HL-60/S4 treated with retinoic acid at 250 ng/mL for 4 days and 3 days (cell line): Measurements from ENCODE around the gene PON2.

Experiments
- in situ Hi-C: fragments of 300-500 bp; cut with MboI; formaldehyde crosslinking; loops from 2 replicates; pipeline ENCODE4 v1.7.0; 2022; ENCODE audit warnings: low sequenced_read_pairs

Gene PON2

GRCh38 chr7:95446618-95447017 is 11.8 kb upstream of the PON2 start:
- in situ Hi-C loops, result no loop called here

- in situ Hi-C loops, result no loop called here
Observed at GRCh38 chr7:95444796-95445195, 10.0 kb upstream of the PON2 start.

DNA sequence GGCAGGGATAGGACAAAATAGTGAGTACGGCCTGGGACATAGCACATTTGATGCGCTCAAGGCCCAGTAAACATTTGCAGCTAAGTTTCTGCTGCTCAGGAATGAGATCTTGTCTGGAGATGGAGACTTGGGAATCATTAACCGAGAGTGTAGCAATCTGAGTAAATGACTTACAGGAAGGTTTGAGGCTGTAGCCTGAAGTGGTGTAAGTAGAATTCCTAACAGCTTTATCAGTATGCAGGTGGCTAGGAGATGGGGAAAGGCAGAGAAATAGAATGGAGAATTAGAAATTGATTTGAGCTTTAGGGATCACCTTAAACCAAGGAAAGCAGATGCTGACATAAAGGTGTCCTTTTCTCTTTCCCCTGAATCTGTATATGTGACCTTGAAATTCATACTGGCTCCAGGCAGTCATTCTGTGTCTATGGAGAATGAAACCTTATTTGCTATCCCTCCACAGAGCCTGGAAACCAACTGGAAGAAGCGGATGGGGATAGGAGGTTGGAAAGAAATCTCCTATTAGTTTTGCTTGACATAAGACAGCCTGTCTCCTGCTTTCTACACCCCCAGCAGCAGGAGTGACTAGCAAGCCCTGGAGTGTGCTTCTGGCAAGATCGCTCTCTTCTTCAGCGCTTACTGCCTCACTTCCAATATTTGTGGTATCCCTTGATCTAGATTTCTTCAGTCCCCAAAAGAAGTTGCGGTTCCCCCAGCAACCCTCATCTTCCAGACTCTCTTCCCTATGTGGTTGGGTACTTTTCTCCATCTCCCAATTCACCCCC is 6.4 kb upstream of the PON2 start:
- in situ Hi-C loops, result no loop called here

GRCh38 chr7:95440394-95441038 is 5.7 kb upstream of the PON2 start:
- in situ Hi-C loops, result no loop called here

DNA sequence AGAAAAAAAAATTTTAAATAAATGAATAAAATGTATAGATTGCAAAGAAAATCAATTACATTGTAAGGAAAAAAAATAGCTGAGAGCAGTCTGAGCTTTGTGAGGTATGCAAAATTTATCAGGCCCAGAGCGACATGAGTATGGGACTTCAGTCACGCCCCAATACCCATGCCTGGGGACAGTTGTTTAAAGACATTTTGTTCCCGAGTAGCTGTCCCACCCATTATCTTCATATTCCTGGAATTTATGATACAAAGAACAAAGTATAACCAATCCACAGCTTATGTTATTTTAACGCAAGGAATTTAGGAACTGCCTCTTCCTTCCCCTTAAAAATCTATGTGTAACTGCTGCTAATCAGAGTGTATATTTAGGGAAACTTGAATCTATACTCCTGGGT is 1.6 kb upstream of the PON2 start:
- in situ Hi-C loops, result no loop called here

- in situ Hi-C loops, result no loop called here
Observed at GRCh38 chr7:95435422-95435780, 573 bp upstream of the PON2 start.

GRCh38 chr7:95433952-95434556 is 774 bp downstream of the PON2 start:
- in situ Hi-C loops, result no loop called here

GRCh38 chr7:95433129-95433528 is 1.7 kb downstream of the PON2 start:
- in situ Hi-C loops, result no loop called here

DNA sequence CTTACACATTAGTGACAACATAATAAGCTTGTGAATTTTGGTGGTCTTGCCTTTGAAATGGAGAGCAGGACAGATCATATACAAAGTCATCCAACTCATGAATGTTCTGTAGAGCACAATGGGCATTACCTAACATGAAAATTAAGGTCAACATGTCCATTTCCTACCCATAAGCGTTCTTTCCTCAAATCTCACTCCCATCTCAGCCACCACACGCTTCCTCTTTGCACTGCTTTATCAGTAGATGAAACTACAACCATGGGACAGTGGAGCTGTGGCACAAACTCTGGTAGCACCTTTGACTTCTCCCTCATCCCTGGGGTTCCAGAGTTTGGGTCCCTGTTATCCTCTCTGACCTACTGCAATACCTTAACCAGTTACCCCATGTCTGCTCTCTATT is 2.2 kb downstream of the PON2 start:
- in situ Hi-C loops, result no loop called here

GRCh38 chr7:95430864-95431263 is 4.0 kb downstream of the PON2 start:
- in situ Hi-C loops, result no loop called here

- in situ Hi-C loops, result no loop called here
Observed at GRCh38 chr7:95429241-95429990, 5.4 kb downstream of the PON2 start.

DNA sequence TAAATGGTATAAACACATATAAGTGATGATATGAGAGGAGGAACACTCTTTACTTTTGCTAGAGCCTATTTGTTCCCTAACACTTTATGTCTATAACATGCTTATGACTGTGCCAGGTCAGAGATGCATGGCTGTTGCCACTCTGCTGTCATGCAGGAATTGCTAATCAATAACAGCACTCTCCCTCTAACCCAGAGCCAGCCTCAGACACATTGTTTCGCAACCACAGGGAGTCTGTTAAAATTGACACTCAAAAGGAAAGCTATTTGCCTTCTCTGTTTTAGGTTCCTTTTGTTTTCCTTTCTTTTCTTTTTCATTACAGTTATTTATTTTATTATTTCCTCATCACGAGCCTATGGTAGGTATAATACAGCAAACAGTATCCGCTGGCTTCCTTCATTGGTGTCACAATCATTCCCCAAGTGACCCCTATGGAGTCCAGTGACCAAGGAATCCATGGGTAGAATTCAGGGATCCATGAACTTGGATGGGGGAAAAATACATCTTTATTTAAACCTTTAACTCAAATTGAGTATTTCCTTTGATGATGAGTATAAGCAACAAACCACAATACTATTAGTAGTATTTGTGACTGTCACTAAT is 6.8 kb downstream of the PON2 start:
- in situ Hi-C loops, result no loop called here

DNA sequence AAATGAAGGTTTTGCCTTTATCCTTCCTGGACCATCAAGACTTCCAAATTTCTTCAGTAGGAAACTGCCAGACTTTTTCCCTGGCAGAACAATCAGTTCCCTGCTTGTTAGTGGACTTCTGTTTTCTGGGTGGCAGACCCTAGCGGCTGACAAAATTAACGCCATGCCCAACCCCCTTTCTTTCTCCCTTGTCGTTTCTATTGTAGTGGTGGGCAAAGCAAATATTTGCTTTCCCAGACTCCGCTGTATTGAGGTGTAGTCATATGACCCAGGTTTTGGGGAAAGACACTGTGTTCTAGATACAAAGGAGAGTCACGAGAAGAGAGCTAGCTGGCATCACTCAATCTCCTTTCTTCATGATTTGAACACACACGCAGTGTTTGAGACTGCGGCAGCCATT is 7.7 kb downstream of the PON2 start:
- in situ Hi-C loops, result no loop called here

- in situ Hi-C loops, result no loop called here
Observed at GRCh38 chr7:95425694-95426093, 9.1 kb downstream of the PON2 start.

GRCh38 chr7:95424716-95425115 is 10.1 kb downstream of the PON2 start:
- in situ Hi-C loops, result no loop called here

DNA sequence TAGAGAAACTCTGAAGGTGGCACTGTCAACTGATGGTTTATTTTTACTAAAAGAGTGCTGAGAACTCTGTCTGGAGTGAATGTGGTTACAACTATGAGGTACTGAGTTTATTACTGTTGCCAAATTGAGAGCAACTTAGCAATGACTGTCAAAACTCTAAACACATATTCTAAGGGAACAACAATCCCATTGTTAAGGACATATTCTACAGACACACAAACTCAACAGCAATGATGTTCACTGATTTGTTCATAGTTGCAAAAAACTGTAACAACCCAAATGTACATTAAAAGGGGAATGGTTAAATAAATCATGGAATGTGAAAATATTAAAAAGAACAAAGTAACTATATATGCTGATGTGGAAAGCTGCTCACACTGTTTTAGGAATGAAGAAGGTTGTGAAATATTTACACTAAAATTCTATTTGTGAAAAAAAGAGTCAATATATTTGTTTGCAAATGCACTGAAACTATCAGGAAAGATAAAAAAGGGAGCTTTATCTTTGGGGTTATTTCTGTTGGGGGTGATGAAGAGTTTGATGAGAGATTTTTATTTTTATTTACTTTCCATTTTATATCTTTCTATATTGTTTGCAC is 12.9 kb downstream of the PON2 start:
- in situ Hi-C loops, result no loop called here

DNA sequence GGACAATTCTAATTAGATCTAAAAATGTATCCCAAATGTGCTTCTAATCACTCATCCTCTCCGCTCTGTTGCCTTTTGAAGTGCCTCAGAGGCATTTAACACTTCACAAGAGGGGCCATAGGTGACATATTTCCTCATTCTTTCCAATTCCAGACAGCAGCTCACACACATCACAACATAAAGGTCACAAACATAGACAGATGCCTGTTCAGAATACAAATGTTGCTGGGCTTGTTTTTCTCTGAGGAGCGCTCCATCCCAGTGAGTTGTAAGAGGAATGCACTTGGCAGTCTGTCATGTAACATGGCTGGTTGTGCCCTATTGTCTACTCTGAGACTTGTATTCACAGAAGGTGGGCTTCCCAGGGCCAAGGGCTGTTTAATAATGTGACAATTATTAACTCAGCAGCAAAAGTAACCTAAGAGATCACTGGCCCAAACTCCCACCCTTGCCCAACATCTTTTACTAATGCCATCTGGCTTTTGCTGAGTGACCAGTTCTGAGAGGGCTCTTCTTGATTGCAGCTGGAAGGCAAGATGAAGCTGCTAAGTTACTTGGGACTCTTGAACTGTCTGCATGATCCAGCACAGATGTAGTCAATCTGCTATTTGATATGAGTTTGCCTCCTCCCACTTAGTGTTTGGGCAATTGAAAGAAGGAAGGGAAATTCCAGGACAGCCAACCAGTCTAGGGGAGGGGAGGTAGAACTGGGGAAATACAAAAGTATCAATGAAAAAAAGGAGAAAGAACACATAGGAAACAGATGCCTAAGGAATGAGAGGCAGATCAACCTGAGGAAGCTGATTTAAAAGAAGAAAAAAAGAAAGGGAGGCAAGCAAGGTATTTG is 13.6 kb downstream of the PON2 start:
- in situ Hi-C loops, result no loop called here

GRCh38 chr7:95412075-95412474 is 22.8 kb downstream of the PON2 start:
- in situ Hi-C loops, result no loop called here

DNA sequence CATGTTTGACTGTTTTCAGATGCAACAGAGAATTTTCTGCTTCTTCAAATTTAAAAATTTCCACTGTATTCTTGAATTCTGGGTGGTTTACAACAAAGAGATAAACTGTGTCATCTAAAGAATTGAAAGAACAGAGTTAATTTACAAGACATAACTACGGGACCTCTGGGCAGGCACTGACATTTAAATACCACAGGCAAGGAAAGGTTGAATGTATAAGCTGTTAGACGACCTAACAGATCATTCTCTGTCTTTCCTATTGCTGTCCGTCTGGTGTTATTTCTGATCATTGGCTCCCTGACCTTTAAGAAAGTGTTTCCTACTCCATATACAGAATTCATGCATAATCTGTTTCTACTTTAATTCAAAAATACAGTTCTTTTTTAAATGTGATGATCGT is 23.2 kb downstream of the PON2 start:
- in situ Hi-C loops, result no loop called here

GRCh38 chr7:95411036-95411435 is 23.8 kb downstream of the PON2 start:
- in situ Hi-C loops, result no loop called here
